SK-N-MC (cell line): ENCODE measurements around the gene APMAP.

Source experiments
- EZH2 ChIP-seq: fragments of 200-600 bp; sonication (generic); IDR thresholded peaks from one replicate; pipeline ENCODE4 v1.6.1; 2017; ENCODE audit warnings: antibody characterized with exemption
- POLR2AphosphoS5 ChIP-seq: IDR thresholded peaks from 2 replicates; pipeline ENCODE4 v1.6.1; 2012; ENCODE audit warnings: mild to moderate bottlenecking, low read depth, low read length, borderline replicate concordance

GRCh38 chr20:24938498-24938897 lies 54.1 kb downstream of the APMAP start:
- no peak for TF ChIP-seq EZH2
- no peak for TF ChIP-seq POLR2AphosphoS5
